Measurements from ENCODE around the gene TBXAS1. TPM values are rescaled to one million over a fixed set of nuclear protein-coding genes. Genes with fewer than 3 reads are reported as not detected.

TBXAS1 gene
- total RNA-seq, 1 donor from 2014 or later, result 65.4 TPM

DNA sequence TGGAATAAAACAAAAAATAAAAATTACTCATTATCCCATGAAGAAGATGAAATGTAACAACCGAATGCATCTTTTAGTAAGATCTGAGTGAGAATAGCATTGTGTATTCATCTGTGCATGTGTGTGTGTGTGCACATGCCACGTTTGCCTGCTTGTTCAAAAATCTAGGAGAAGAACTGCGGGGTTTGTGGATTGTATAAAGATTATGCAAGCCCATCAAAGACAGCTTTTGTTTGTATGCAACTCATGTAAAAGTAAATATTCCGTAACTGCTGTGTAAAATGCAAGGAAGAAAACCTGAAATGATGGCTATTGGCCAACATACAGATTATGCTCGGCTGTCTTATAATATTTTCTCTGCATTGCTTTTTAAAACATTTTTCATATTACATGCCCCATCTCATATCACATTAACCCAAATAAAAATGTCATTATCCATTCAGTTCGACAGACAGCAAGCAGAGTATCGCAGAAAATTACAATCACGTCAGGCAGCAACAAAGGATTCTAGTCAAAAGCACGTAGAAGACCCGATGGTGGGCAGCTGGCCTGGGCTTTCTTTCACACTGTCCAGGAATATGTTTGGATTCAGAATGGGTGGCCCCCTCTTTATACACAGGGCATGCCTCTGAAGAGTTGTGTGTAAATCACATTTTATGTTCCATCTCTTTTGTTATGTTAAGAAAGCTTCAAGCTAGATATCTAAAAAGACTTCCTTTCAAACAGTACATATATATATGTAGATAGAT is 119.7 kb downstream of the TBXAS1 start:
- no peaks in the 10 kb centered on the region for H3K36me3 ChIP-seq
- H3K4me3 ChIP-seq, result no peak overlapping the region
- no peaks in the 10 kb centered on the region for H3K4me1 ChIP-seq
- DNase-seq (no peak), ATAC-seq (no peak)
- no peaks in the 10 kb centered on the region for H3K27me3 ChIP-seq
- no peaks in the 10 kb centered on the region for H3K9me3 ChIP-seq
- intact Hi-C loops (cut with DNase I), result no loop called here
- H3K27ac ChIP-seq, result no peak overlapping the region
- no peak for TF ChIP-seq CTCF (IDR thresholded peaks at IDR 0.05)

- H3K36me3 ChIP-seq, result no peaks in the 10 kb centered on the region
- H3K27ac ChIP-seq, result no peak overlapping the region
- H3K4me3 ChIP-seq, result no peak overlapping the region
- DNase-seq (no peak), ATAC-seq (no peak)
- H3K4me1 ChIP-seq, result no peaks in the 10 kb centered on the region
- no peaks in the 10 kb centered on the region for H3K9me3 ChIP-seq
- no peaks in the 10 kb centered on the region for H3K27me3 ChIP-seq
- TF ChIP-seq CTCF (IDR thresholded peaks at IDR 0.05), result no peak
- intact Hi-C loops (cut with DNase I), result no loop called here
Observed at GRCh38 chr7:139949629-139950028, 120.6 kb downstream of the TBXAS1 start.

DNA sequence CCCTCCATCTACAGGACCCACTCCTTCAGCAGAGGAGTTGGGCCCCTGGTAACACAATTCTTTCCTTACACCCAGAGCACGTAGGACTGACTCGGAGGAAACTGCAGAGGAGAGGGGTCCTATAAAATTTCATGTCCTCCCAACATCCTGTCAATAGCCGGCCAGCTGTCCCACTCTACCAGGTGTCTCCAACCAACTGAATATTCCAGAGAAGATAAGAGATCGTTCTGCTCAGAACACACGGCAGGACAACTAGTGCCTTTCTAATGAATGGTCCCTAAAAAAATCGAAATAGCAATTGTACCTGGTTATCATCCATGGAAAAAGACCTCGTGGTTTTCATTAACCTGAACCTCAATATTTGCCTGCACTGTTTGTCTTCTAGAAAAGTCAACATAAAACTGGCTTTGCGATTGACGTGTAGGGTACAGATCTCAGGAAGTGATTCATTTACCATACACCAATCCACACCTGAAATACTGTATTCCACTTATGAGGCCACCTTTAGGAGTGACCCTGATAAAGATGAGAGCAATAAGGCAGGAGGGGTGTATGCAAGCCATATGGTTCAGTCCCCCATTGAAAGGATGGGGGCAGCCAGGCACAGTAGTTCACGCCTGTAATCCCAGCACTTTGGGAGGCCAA is 121.9 kb downstream of the TBXAS1 start:
- Histone ChIP-seq H3K4me1 (no peaks in the 10 kb centered on the region), H3K9me3 (no peaks in the 10 kb centered on the region), H3K36me3 (no peaks in the 10 kb centered on the region), H3K27me3 (no peaks in the 10 kb centered on the region), H3K4me3 (no peak overlapping the region), H3K27ac (no peak overlapping the region)
- intact Hi-C loops (cut with DNase I), result no loop called here
- DNase-seq (no peak), ATAC-seq (peak; percentile 42)
- TF ChIP-seq CTCF (IDR thresholded peaks at IDR 0.05), result no peak

GRCh38 chr7:139953229-139953628 is 124.2 kb downstream of the TBXAS1 start:
- H3K27me3 ChIP-seq, result no peaks in the 10 kb centered on the region
- intact Hi-C loops (cut with DNase I), result no loop called here
- H3K4me3 ChIP-seq, result no peak overlapping the region
- H3K4me1 ChIP-seq, result no peaks in the 10 kb centered on the region
- H3K27ac ChIP-seq, result no peak overlapping the region
- no peaks in the 10 kb centered on the region for H3K36me3 ChIP-seq
- TF ChIP-seq CTCF (IDR thresholded peaks at IDR 0.05), result no peak
- DNase-seq (no peak), ATAC-seq (no peak)
- no peaks in the 10 kb centered on the region for H3K9me3 ChIP-seq

GRCh38 chr7:139955109-139955820 is 126.2 kb downstream of the TBXAS1 start:
- intact Hi-C loops (cut with DNase I), result no loop called here
- Histone ChIP-seq H3K9me3 (no peaks in the 10 kb centered on the region), H3K4me3 (no peak overlapping the region), H3K27ac (no peak overlapping the region), H3K36me3 (no peaks in the 10 kb centered on the region), H3K27me3 (no peaks in the 10 kb centered on the region), H3K4me1 (no peaks in the 10 kb centered on the region)
- ATAC-seq (no peak), DNase-seq (no peak)
- TF ChIP-seq CTCF (IDR thresholded peaks at IDR 0.05), result no peak
